Ectodermal cell (in vitro differentiated cells): ENCODE results near the gene ZNF524.
"Not testable (repeated sequence)": the region's sequence is repeated elsewhere in the genome, so short reads cannot be mapped to it uniquely, and the experiment has no call there.

Experiments
- H3K27ac ChIP-seq: 2 replicates; pipeline ENCODE4 v1.7.0; 2013; ENCODE audit warnings: mild to moderate bottlenecking, low read depth, low read length; ENCODE audit not compliant: insufficient read depth, poor library complexity, severe bottlenecking
- H3K27me3 ChIP-seq: 2 replicates; pipeline ENCODE4 v1.7.0; 2013; ENCODE audit warnings: mild to moderate bottlenecking, low read length; ENCODE audit not compliant: insufficient read depth, control insufficient read depth, poor library complexity, severe bottlenecking
- H3K36me3 ChIP-seq: one replicate; pipeline ENCODE4 v1.7.0; 2013; ENCODE audit warnings: low read length; ENCODE audit not compliant: control insufficient read depth, insufficient read depth
- H3K4me1 ChIP-seq: one replicate; pipeline ENCODE4 v1.7.0; 2013; ENCODE audit warnings: low read length; ENCODE audit not compliant: control insufficient read depth, insufficient read depth
- H3K4me3 ChIP-seq: 2 replicates; pipeline ENCODE4 v1.7.0; 2013; ENCODE audit warnings: low read depth, low read length, control low read depth; ENCODE audit not compliant: insufficient read depth
- H3K9me3 ChIP-seq: 2 replicates; pipeline ENCODE4 v1.7.0; 2013; ENCODE audit warnings: mild to moderate bottlenecking, low read length, moderate library complexity; ENCODE audit not compliant: control insufficient read depth
- WGBS, 2 experiments: methylation state at CpG; one replicate each; pipeline ENCODE4 v1.1.7; 2013; ENCODE audit warnings: missing lambda C conversion rate in 2 of 2; 5-methylcytosine and 5-hydroxymethylcytosine counted together

Gene ZNF524

GRCh38 chr19:55566823-55567222 is 33.3 kb upstream of the ZNF524 start:
- Histone ChIP-seq H3K27me3 (no peaks in the 10 kb centered on the region), H3K9me3 (no peaks in the 10 kb centered on the region), H3K4me3 (no peak overlapping the region), H3K27ac (no peak overlapping the region), H3K36me3 (no peaks in the 10 kb centered on the region), H3K4me1 (no peaks in the 10 kb centered on the region)
- 71 to 72% methylated on average over 9 of the region's 9 CpGs for WGBS, 2 experiments

- Histone ChIP-seq H3K9me3 (no peaks in the 10 kb centered on the region), H3K4me1 (no peaks in the 10 kb centered on the region), H3K36me3 (no peaks in the 10 kb centered on the region), H3K27ac (no peak overlapping the region), H3K4me3 (no peak overlapping the region), H3K27me3 (no peaks in the 10 kb centered on the region)
These were observed 32.3 kb upstream of the ZNF524 start for GRCh38 chr19:55567708-55568328.

DNA sequence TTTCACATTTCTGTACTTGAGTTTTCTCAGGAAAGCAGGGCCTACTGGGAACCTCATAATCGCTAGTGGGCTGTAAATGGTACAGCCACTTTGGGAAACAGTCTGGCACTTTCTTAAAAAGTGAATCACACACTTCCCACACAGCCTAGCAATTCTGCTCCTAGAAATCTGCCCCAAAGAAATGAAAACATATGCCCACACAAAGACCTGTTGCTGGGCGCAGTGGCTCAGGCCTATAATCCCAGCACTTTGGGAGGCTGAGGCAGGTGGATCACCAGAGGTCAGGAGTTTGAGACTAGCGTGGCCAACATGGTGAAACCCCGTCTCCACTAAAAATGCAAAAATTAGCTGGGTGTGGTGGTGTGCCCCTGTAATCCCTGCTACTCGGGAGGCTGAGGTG is 30.6 kb upstream of the ZNF524 start:
- not testable (repeated sequence) for H3K4me1 ChIP-seq, H3K9me3 ChIP-seq, H3K36me3 ChIP-seq, H3K27me3 ChIP-seq, H3K4me3 ChIP-seq, H3K27ac ChIP-seq
- 92 to 94% methylated on average over 5 of the region's 5 CpGs for WGBS, 2 experiments

GRCh38 chr19:55573929-55574328 is 26.2 kb upstream of the ZNF524 start:
- not testable (repeated sequence) for H3K27me3 ChIP-seq
- WGBS, 2 experiments = 96 to 97% methylated on average over 4 of the region's 6 CpGs
- H3K36me3 ChIP-seq = peaks cover 12% of the 10 kb centered on the region

GRCh38 chr19:55576746-55577145 is 23.3 kb upstream of the ZNF524 start:
- Histone ChIP-seq H3K4me3 (no peak overlapping the region), H3K4me1 (no peaks in the 10 kb centered on the region), H3K27ac (no peak overlapping the region), H3K36me3 (peaks cover 12% of the 10 kb centered on the region), H3K9me3 (no peaks in the 10 kb centered on the region), H3K27me3 (no peaks in the 10 kb centered on the region)
- 90 to 97% methylated on average over 4 to 5 of the region's 5 CpGs for WGBS, 2 experiments

More at GRCh38 chr19:55573929-55574328, 26.2 kb upstream of the ZNF524 start:
- not testable (repeated sequence) for H3K9me3 ChIP-seq, H3K27ac ChIP-seq, H3K4me1 ChIP-seq, H3K4me3 ChIP-seq

DNA sequence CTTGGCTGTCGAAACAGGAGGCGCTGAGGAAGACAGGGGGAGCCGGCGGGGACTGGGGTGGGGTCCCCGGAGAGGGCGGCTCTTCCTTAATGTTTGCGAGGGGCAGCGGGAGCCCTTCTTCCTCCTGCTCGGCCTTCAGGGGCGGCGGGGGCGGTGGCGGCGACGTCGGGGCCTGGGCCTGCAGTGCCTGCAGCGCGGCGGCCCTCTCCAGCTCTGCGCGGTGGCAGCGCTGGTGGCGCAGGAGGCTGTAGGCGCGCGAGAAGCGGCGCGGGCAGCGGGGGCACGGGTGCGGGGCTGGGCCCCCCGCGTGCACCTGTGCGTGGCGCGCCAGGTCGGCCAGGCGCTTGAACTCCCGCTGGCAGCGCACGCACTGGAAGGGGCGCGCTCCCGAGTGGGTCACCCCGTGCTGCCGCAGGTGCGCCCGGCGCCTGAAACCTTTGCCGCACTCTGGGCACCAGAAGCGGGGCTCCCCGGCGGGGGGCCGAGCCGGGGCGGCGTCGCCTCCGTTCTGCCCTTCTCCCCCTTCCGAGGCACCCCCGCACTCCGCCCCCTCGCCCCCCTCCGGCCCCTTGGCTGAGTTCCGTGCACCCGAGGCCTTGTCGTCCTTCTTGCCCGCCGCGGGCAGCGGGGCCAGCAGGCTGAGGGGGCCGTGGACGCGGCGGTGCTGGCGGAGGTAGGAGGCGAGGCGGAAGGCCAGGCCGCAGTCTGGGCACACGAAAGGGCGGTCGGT is 21.9 kb upstream of the ZNF524 start:
- H3K4me3 ChIP-seq = no peak overlapping the region
- H3K27me3 ChIP-seq = peaks cover 4% of the 10 kb centered on the region
- no peaks in the 10 kb centered on the region for H3K4me1 ChIP-seq
- WGBS, 2 experiments = 96 to 97% methylated on average over 83 of the region's 83 CpGs
- H3K27ac ChIP-seq = no peak overlapping the region
- H3K36me3 ChIP-seq = peaks cover 12% of the 10 kb centered on the region
- no peaks in the 10 kb centered on the region for H3K9me3 ChIP-seq

- peaks cover 4% of the 10 kb centered on the region for H3K27me3 ChIP-seq
- peaks cover 12% of the 10 kb centered on the region for H3K36me3 ChIP-seq
- H3K9me3 ChIP-seq = no peaks in the 10 kb centered on the region
- H3K4me3 ChIP-seq = peak overlapping the region; percentile 91
- no peaks in the 10 kb centered on the region for H3K4me1 ChIP-seq
- H3K27ac ChIP-seq = no peak overlapping the region
- WGBS, 2 experiments = 96 to 97% methylated on average over 90 of the region's 90 CpGs
These were observed 21.0 kb upstream of the ZNF524 start for GRCh38 chr19:55578761-55579747.

DNA sequence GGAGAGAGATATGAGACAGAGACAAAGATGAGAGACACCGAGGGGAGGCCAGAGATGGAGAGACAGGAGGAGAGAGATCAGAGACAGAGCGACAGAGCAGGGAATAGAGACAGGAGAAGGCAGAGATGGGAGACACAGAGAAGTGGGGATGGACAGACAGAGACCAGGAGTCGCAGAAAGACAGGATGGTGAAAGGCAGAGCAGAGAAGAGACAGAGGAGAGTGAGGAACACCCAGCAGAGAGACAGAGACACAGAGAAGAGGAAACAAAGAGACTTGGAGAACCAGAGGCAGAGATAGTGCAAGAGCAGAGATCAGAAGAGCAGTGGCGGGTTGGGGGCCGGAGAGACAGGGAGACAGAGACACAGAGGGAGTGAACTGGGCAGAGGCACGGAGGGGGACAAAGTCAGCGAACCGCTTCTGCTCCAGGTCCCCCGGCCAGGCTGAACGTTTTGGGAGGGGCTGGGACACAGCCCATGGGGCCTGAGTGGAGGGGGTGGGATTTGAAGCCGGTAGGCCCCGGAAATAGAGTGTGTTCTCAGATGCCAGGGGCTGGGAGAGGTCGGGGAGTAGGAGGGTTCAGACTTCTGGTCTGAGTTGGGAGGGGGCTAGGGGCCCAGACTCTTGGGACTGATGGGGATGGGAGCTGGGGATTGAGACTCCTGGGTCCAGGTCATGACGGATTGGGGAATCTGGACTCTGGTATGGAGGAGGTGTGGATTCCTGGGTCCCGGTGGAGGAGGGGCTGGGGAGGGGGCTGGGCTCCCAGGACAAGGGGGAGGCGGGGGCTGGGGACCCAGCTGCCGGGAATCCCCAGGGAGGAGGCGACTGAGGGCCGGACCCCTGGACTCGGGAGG is 20.1 kb upstream of the ZNF524 start:
- Histone ChIP-seq H3K36me3 (peaks cover 12% of the 10 kb centered on the region), H3K27ac (peak overlapping the region; percentile 55), H3K4me1 (no peaks in the 10 kb centered on the region), H3K9me3 (no peaks in the 10 kb centered on the region), H3K4me3 (peak overlapping the region; percentile 91), H3K27me3 (peaks cover 4% of the 10 kb centered on the region)
- 13 to 15% methylated on average over 20 of the region's 20 CpGs for WGBS, 2 experiments

- 3 to 4% methylated on average over 19 of the region's 24 CpGs for WGBS, 2 experiments
- Histone ChIP-seq H3K4me1 (peaks cover 4% of the 10 kb centered on the region), H3K27me3 (peaks cover 4% of the 10 kb centered on the region), H3K4me3 (peak within 1 kb of the TSS; percentile 91), H3K27ac (peak within 1 kb of the TSS; percentile 55), H3K9me3 (no peaks in the 10 kb centered on the region), H3K36me3 (peaks cover 12% of the 10 kb centered on the region)
These were observed 19.4 kb upstream of the ZNF524 start, which contains the start of gene ZNF579 for GRCh38 chr19:55580628-55581144. TSS of gene ZNF579 (minus strand) at chr19:55580848. CDS start at chr19:55579639, 1,209 bp downstream.
